ENCODE data around the gene CEBPG. TPM values are rescaled to one million over a fixed set of nuclear protein-coding genes. Genes with fewer than 3 reads are reported as not detected.

CEBPG gene
- total and polyA plus RNA-seq, 2 donors (not counting 1 experiment from before 2014, with no cell fraction given) = 13.7 to 66.7 TPM

DNA sequence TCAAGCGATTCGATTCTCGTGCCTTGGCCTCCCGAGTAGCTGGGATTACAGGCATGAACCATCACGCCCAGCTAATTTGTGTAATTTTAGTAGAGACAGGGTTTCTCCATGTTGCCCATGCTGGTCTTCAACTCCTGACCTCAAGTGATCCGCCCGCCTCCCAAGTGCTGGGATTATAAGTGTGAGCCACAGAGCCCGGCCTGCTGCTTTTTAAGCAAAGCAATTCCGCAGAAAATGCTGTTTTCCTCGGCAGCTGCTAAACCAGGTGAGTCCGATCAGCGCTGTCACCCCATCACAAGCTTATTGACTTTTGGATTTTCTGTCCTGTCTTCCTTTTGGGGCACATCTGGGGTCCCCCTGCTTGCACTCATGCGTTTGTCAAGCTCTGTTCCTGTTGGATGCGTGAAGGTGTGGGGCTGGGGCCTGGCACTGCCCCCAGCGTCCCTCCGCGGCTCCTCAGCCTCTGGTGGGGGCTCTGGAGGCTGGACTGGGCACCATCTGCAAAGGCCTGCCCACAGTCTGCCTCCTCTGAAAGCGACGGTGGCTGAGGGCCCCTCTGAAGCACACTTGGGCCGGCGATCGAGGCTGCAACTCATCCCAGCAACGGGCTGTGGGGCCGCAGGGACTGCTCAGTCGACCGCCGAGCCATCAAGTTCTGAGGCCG is 25.7 kb downstream of the CEBPG start:
- Histone ChIP-seq H3K27ac (ENCODE audit: insufficient read depth, low read length) (no peak overlapping the region), H2AFZ (ENCODE audit: low read length) (no peak overlapping the region), H3K4me2 (ENCODE audit: extremely low read depth, insufficient read depth, low read length) (no peak overlapping the region), H4K20me1 (ENCODE audit: control insufficient read depth, extremely low read depth, insufficient read depth, low read length) (no peaks in the 10 kb centered on the region), H3K79me2 (ENCODE audit: control insufficient read depth, insufficient read depth, low read length) (no peaks in the 10 kb centered on the region), H3K36me3 (ENCODE audit: control insufficient read depth, insufficient read depth, low read length) (no peaks in the 10 kb centered on the region), H3K27me3 (ENCODE audit: control insufficient read depth, insufficient read depth, low read length) (no peaks in the 10 kb centered on the region), H3K4me1 (ENCODE audit: control insufficient read depth, extremely low read depth, insufficient read depth, low read length) (peaks cover 10% of the 10 kb centered on the region), H3K4me3 (replicated peaks in 1 of 4; ENCODE audit: control extremely low read depth in 1 of 4, insufficient read depth in 1 of 4, low read depth in 3 of 4, low read length in 4 of 4) (no peak overlapping the region), H3K9ac (ENCODE audit: insufficient read depth, low read length) (no peak overlapping the region), H3K9me3 (ENCODE audit: control insufficient read depth, insufficient read depth, low read depth, low read length) (no peaks in the 10 kb centered on the region)
- no peak for DNase-seq (ENCODE audit: low read depth in 2 of 2)
- no peak for TF ChIP-seq EZH2 (IDR thresholded peaks at IDR 0.05; ENCODE audit: low read length, missing control alignments)
- TF ChIP-seq, protein P1, sequence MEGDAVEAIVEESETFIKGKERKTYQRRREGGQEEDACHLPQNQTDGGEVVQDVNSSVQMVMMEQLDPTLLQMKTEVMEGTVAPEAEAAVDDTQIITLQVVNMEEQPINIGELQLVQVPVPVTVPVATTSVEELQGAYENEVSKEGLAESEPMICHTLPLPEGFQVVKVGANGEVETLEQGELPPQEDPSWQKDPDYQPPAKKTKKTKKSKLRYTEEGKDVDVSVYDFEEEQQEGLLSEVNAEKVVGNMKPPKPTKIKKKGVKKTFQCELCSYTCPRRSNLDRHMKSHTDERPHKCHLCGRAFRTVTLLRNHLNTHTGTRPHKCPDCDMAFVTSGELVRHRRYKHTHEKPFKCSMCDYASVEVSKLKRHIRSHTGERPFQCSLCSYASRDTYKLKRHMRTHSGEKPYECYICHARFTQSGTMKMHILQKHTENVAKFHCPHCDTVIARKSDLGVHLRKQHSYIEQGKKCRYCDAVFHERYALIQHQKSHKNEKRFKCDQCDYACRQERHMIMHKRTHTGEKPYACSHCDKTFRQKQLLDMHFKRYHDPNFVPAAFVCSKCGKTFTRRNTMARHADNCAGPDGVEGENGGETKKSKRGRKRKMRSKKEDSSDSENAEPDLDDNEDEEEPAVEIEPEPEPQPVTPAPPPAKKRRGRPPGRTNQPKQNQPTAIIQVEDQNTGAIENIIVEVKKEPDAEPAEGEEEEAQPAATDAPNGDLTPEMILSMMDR (conservative IDR thresholded peaks at IDR 0.05 in 1 of 2, IDR thresholded peaks at IDR 0.05 in 1 of 2; ENCODE audit: low read depth in 1 of 2, low read length in 2 of 2) = no peak

DNA sequence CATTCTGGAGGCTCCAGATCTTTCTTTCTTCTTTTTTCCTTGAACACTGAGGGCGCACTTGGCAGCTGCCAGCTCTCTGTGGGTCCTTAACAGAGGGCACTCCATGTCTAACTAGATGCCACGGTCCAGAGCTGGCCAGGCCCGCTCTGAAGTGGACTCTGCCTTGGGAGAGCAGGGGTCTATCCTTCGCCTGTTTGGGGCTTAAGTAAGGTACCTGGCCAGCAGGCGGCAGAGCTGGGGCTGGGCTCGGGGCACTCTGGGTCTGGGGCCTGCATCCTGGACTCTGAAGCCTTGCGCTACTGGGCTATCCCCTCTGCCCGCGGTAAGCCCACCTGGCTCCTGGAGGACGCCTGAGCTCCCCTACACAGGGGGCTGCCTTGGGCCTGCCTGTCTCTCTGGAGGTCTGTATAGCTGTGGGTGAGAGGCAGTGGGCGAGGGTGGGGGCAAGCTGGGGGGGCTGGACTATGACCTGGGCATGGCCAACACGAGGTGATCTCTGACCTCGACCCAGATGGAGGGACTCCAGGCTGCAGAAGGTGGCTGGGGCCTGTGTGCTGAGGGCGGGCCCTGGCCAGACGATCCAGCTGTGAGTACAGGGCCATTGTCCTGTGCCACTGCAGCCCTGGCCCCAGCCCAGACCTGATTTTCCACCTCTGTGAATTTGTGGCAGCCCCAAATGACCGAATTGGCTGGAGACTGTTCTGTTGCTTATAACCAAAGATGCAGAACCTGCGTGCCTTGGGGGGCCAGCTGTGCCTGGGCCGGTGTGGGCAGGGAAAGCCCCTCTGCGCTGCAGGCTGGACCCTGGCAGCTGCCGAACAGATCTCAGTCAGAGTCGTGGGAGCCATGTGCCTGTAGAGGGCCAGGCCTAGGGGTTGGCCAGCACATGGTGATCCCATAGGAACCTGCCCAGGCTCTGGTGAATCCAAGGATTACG is 26.5 kb downstream of the CEBPG start:
- Histone ChIP-seq H3K4me2 (ENCODE audit: extremely low read depth, insufficient read depth, low read length) (no peak overlapping the region), H3K4me1 (ENCODE audit: control insufficient read depth, extremely low read depth, insufficient read depth, low read length) (peaks cover 3% of the 10 kb centered on the region), H2AFZ (ENCODE audit: low read length) (no peak overlapping the region), H3K9ac (ENCODE audit: insufficient read depth, low read length) (no peak overlapping the region), H3K9me3 (ENCODE audit: control insufficient read depth, insufficient read depth, low read depth, low read length) (no peaks in the 10 kb centered on the region), H3K27me3 (ENCODE audit: control insufficient read depth, insufficient read depth, low read length) (no peaks in the 10 kb centered on the region), H3K36me3 (ENCODE audit: control insufficient read depth, insufficient read depth, low read length) (no peaks in the 10 kb centered on the region), H4K20me1 (ENCODE audit: control insufficient read depth, extremely low read depth, insufficient read depth, low read length) (no peaks in the 10 kb centered on the region), H3K79me2 (ENCODE audit: control insufficient read depth, insufficient read depth, low read length) (no peaks in the 10 kb centered on the region), H3K4me3 (replicated peaks in 1 of 4; ENCODE audit: control extremely low read depth in 1 of 4, insufficient read depth in 1 of 4, low read depth in 3 of 4, low read length in 4 of 4) (no peak overlapping the region), H3K27ac (ENCODE audit: insufficient read depth, low read length) (no peak overlapping the region)
- no peak for TF ChIP-seq EZH2 (IDR thresholded peaks at IDR 0.05; ENCODE audit: low read length, missing control alignments)
- DNase-seq (ENCODE audit: low read depth in 2 of 2) = no peak

DNA sequence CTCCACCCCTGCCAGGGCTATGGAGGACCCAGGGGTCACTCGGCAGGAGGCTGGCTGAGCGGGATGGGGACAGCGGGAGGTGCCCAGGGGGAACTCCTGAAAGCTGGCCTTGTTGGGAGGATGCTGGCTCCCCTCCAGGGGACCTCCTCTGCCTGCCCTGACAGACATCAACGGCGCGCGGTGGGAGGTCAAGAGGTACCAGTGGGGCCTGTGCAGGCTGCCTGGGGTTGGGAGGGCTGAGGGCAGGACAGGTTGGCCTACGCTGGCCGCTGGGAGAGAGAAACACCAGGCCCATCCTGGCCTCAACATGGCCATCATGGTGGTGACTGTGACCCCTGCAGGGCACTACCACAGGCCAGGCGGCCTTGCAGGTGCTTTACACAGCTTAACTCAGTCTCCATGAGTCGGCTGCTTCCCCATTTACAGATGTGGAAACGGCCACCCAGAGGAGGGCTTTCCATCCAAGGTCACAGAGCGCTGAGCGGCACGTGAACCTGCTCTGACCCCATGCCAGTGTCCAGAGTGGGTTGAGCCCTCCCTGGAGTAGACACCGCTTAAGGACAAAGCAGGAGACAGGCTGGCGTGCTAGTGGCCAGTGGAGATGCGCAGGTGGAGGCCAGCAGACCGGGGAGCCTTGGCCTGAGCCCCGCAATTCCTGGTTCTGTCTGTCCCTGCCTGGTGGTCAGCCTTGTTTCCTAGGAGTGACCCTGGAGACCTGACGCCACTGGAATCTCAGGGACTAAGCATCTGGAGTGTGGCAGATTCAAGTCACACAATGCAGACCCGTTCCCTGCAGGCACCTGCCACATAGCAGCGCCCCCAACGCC is 27.6 kb downstream of the CEBPG start:
- Histone ChIP-seq H3K9ac (ENCODE audit: insufficient read depth, low read length) (no peak overlapping the region), H3K79me2 (ENCODE audit: control insufficient read depth, insufficient read depth, low read length) (no peaks in the 10 kb centered on the region), H2AFZ (ENCODE audit: low read length) (no peak overlapping the region), H3K36me3 (ENCODE audit: control insufficient read depth, insufficient read depth, low read length) (no peaks in the 10 kb centered on the region), H3K4me1 (ENCODE audit: control insufficient read depth, extremely low read depth, insufficient read depth, low read length) (no peaks in the 10 kb centered on the region), H4K20me1 (ENCODE audit: control insufficient read depth, extremely low read depth, insufficient read depth, low read length) (no peaks in the 10 kb centered on the region), H3K27me3 (ENCODE audit: control insufficient read depth, insufficient read depth, low read length) (no peaks in the 10 kb centered on the region), H3K4me2 (ENCODE audit: extremely low read depth, insufficient read depth, low read length) (no peak overlapping the region), H3K4me3 (replicated peaks in 1 of 4; ENCODE audit: control extremely low read depth in 1 of 4, insufficient read depth in 1 of 4, low read depth in 3 of 4, low read length in 4 of 4) (no peak overlapping the region), H3K9me3 (ENCODE audit: control insufficient read depth, insufficient read depth, low read depth, low read length) (no peaks in the 10 kb centered on the region), H3K27ac (ENCODE audit: insufficient read depth, low read length) (no peak overlapping the region)
- DNase-seq (ENCODE audit: low read depth in 2 of 2) = no peak
- TF ChIP-seq, protein P1 (conservative IDR thresholded peaks at IDR 0.05 in 1 of 2, IDR thresholded peaks at IDR 0.05 in 1 of 2; ENCODE audit: low read depth in 1 of 2, low read length in 2 of 2) = no peak
- no peak for TF ChIP-seq EZH2 (IDR thresholded peaks at IDR 0.05; ENCODE audit: low read length, missing control alignments)

Measured in fibroblast of lung (primary cell).